Measurements from ENCODE around the gene CHST9.
"Not testable (repeated sequence)": the region's sequence is repeated elsewhere in the genome, so short reads cannot be mapped to it uniquely, and the experiment has no call there.

The CHST9 gene

GRCh38 chr18:26965206-26965605 is 219.9 kb downstream of the CHST9 start:
- H3K36me3 Mint-ChIP-seq = no peaks in the 10 kb centered on the region
- peaks cover 7% of the 10 kb centered on the region for H3K9me3 Mint-ChIP-seq
- DNase-seq (ENCODE audit: low spot score in 2 of 2) (no peak), ATAC-seq (no peak)
- H3K27ac Mint-ChIP-seq = no peak overlapping the region
- no peaks in the 10 kb centered on the region for H3K4me1 Mint-ChIP-seq
- no peak overlapping the region for H3K4me3 Mint-ChIP-seq

- Mint-ChIP-seq H3K4me3 (no peak overlapping the region), H3K4me1 (no peaks in the 10 kb centered on the region), H3K9me3 (peaks cover 13% of the 10 kb centered on the region), H3K36me3 (no peaks in the 10 kb centered on the region), H3K27ac (no peak overlapping the region)
- ATAC-seq = no peak
- DNase-seq (ENCODE audit: low spot score in 2 of 2) = no peak
Observed at GRCh38 chr18:26963292-26963691, 221.8 kb downstream of the CHST9 start.

GRCh38 chr18:26961839-26962238 is 223.3 kb downstream of the CHST9 start:
- ATAC-seq = no peak
- no peak for DNase-seq (ENCODE audit: low spot score in 2 of 2)
- peaks cover 13% of the 10 kb centered on the region for H3K9me3 Mint-ChIP-seq

GRCh38 chr18:26960911-26961310 is 224.2 kb downstream of the CHST9 start:
- no peaks in the 10 kb centered on the region for H3K4me1 Mint-ChIP-seq
- no peak for DNase-seq (ENCODE audit: low spot score in 2 of 2)
- H3K9me3 Mint-ChIP-seq = peaks cover 13% of the 10 kb centered on the region
- H3K27ac Mint-ChIP-seq = no peak overlapping the region
- H3K36me3 Mint-ChIP-seq = no peaks in the 10 kb centered on the region
- H3K4me3 Mint-ChIP-seq = no peak overlapping the region
- no peak for ATAC-seq

More at GRCh38 chr18:26961839-26962238, 223.3 kb downstream of the CHST9 start:
- no peak overlapping the region for H3K4me3 Mint-ChIP-seq
- H3K27ac Mint-ChIP-seq = no peak overlapping the region
- H3K36me3 Mint-ChIP-seq = no peaks in the 10 kb centered on the region
- H3K4me1 Mint-ChIP-seq = no peaks in the 10 kb centered on the region

GRCh38 chr18:26956863-26957262 is 228.2 kb downstream of the CHST9 start:
- Mint-ChIP-seq H3K36me3 (no peaks in the 10 kb centered on the region), H3K4me3 (no peak overlapping the region), H3K27ac (no peak overlapping the region), H3K9me3 (peaks cover 19% of the 10 kb centered on the region), H3K4me1 (no peaks in the 10 kb centered on the region)
- ATAC-seq = no peak
- no peak for DNase-seq (ENCODE audit: low spot score in 2 of 2)

- Mint-ChIP-seq H3K36me3 (no peaks in the 10 kb centered on the region), H3K4me3 (no peak overlapping the region), H3K4me1 (no peaks in the 10 kb centered on the region), H3K9me3 (peaks cover 21% of the 10 kb centered on the region), H3K27ac (no peak overlapping the region)
- DNase-seq (ENCODE audit: low spot score in 2 of 2) (no peak), ATAC-seq (no peak)
Observed at GRCh38 chr18:26948703-26949102, 236.4 kb downstream of the CHST9 start.

- Mint-ChIP-seq H3K4me1 (no peaks in the 10 kb centered on the region), H3K27ac (no peak overlapping the region), H3K9me3 (peaks cover 23% of the 10 kb centered on the region), H3K36me3 (no peaks in the 10 kb centered on the region), H3K4me3 (no peak overlapping the region)
- ATAC-seq = no peak
- DNase-seq (ENCODE audit: low spot score in 2 of 2) = no peak
Observed at GRCh38 chr18:26943906-26944305, 241.2 kb downstream of the CHST9 start.

GRCh38 chr18:26941584-26941983 is 243.5 kb downstream of the CHST9 start:
- Mint-ChIP-seq H3K36me3 (no peaks in the 10 kb centered on the region), H3K4me1 (no peaks in the 10 kb centered on the region), H3K27ac (no peak overlapping the region), H3K4me3 (no peak overlapping the region), H3K9me3 (peaks cover 21% of the 10 kb centered on the region)
- ATAC-seq (no peak), DNase-seq (ENCODE audit: low spot score in 2 of 2) (no peak)

GRCh38 chr18:26940744-26941398 is 244.2 kb downstream of the CHST9 start:
- ATAC-seq = no peak
- Mint-ChIP-seq H3K4me1 (no peaks in the 10 kb centered on the region), H3K4me3 (no peak overlapping the region), H3K36me3 (no peaks in the 10 kb centered on the region), H3K9me3 (peaks cover 18% of the 10 kb centered on the region), H3K27ac (no peak overlapping the region)
- no peak for DNase-seq (ENCODE audit: low spot score in 2 of 2)

- ATAC-seq (no peak), DNase-seq (ENCODE audit: low spot score in 2 of 2) (no peak)
- H3K9me3 Mint-ChIP-seq = peaks cover 15% of the 10 kb centered on the region
- no peaks in the 10 kb centered on the region for H3K4me1 Mint-ChIP-seq
- H3K27ac Mint-ChIP-seq = no peak overlapping the region
- H3K36me3 Mint-ChIP-seq = no peaks in the 10 kb centered on the region
- no peak overlapping the region for H3K4me3 Mint-ChIP-seq
Observed at GRCh38 chr18:26931659-26932058, 253.4 kb downstream of the CHST9 start.

GRCh38 chr18:26930630-26931029 is 254.5 kb downstream of the CHST9 start:
- DNase-seq (ENCODE audit: low spot score in 2 of 2) = no peak
- Mint-ChIP-seq H3K4me3 (no peak overlapping the region), H3K27ac (no peak overlapping the region), H3K4me1 (no peaks in the 10 kb centered on the region), H3K36me3 (no peaks in the 10 kb centered on the region), H3K9me3 (peaks cover 19% of the 10 kb centered on the region)
- no peak for ATAC-seq

GRCh38 chr18:26928670-26929313 is 256.3 kb downstream of the CHST9 start:
- H3K27ac Mint-ChIP-seq = no peak overlapping the region
- no peaks in the 10 kb centered on the region for H3K4me1 Mint-ChIP-seq
- ATAC-seq (no peak), DNase-seq (ENCODE audit: low spot score in 2 of 2) (no peak)
- H3K4me3 Mint-ChIP-seq = no peak overlapping the region
- no peaks in the 10 kb centered on the region for H3K36me3 Mint-ChIP-seq
- H3K9me3 Mint-ChIP-seq = peaks cover 23% of the 10 kb centered on the region

GRCh38 chr18:26927822-26928221 is 257.3 kb downstream of the CHST9 start:
- H3K4me3 Mint-ChIP-seq; H3K4me1 Mint-ChIP-seq; H3K36me3 Mint-ChIP-seq; ATAC-seq; DNase-seq (ENCODE audit: low spot score in 2 of 2); H3K27ac Mint-ChIP-seq: not testable (repeated sequence)
- peaks cover 20% of the 10 kb centered on the region for H3K9me3 Mint-ChIP-seq

- Mint-ChIP-seq H3K9me3 (peaks cover 24% of the 10 kb centered on the region), H3K27ac (no peak overlapping the region), H3K4me3 (no peak overlapping the region), H3K36me3 (no peaks in the 10 kb centered on the region), H3K4me1 (no peaks in the 10 kb centered on the region)
- no peak for ATAC-seq
- no peak for DNase-seq (ENCODE audit: low spot score in 2 of 2)
Observed at GRCh38 chr18:26926066-26926675, 258.9 kb downstream of the CHST9 start.

- no peak for DNase-seq (ENCODE audit: low spot score in 2 of 2)
- Mint-ChIP-seq H3K4me1 (no peaks in the 10 kb centered on the region), H3K27ac (no peak overlapping the region), H3K4me3 (no peak overlapping the region), H3K36me3 (no peaks in the 10 kb centered on the region), H3K9me3 (peaks cover 24% of the 10 kb centered on the region)
- ATAC-seq = no peak
Observed at GRCh38 chr18:26925313-26925712, 259.8 kb downstream of the CHST9 start.

GRCh38 chr18:26922313-26922712 is 262.8 kb downstream of the CHST9 start:
- DNase-seq (ENCODE audit: low spot score in 2 of 2) (no peak), ATAC-seq (no peak)
- no peak overlapping the region for H3K27ac Mint-ChIP-seq
- H3K36me3 Mint-ChIP-seq = no peaks in the 10 kb centered on the region
- no peaks in the 10 kb centered on the region for H3K4me1 Mint-ChIP-seq
- peaks cover 29% of the 10 kb centered on the region for H3K9me3 Mint-ChIP-seq
- H3K4me3 Mint-ChIP-seq = no peak overlapping the region
